K562 (cell line): ENCODE data around the gene NHS. TPM values are rescaled to one million over a fixed set of nuclear protein-coding genes. Genes with fewer than 3 reads are reported as not detected.

Source experiments
- ATAC-seq: fragments of 200-7000 bp; cut with Tn5 transposase; 3 replicates; pipeline ENCODE4 v1.9.1; 2020; ENCODE audit warnings: moderate library complexity
- BruUV-seq: library from RNA; stranded (reverse); fragments of 400-500 nt; replicated peaks from 2 replicates; lab custom pipeline; 2021; lab: Mats Ljungman, UMichigan
- CTCF ChIA-PET: fragments of 300-600 bp; formaldehyde crosslinking; extraction: SDS; loops from one replicate; lab custom pipeline; 2021; ENCODE audit warnings: low intra/inter-chr PET ratio; lab: Yijun Ruan, JAX
- POLR2A ChIA-PET: fragments of 300-600, 350-650 bp; sonication (Branson Sonifier 250); formaldehyde crosslinking; extraction: SDS; loops from one replicate; lab custom pipeline; 2021; ENCODE audit warnings: antibody characterized with exemption, inconsistent platforms; lab: Yijun Ruan, JAX
- DNase-seq, 4 experiments: peaks; one replicate each; pipeline versions ENCODE4 v3.0.0 to v3.0.0-alpha.2; 2011 to 2018; ENCODE audit warnings: low spot score in 3 of 4, mixed read lengths in 3 of 4; ENCODE audit errors: extremely low read depth in 1 of 4
- FAIRE-seq: peaks from 2 replicates; lab custom pipeline; 2011; peaks lifted over from hg19 to GRCh38; lab: Jason Lieb, UNC
- H2AFZ ChIP-seq: 2 replicates; pipeline ENCODE4 v1.6.0; 2011; ENCODE audit warnings: low read depth, low read length, control low read depth, inconsistent platforms
- H3K27ac ChIP-seq: fragments of 200-600 bp; 3 replicates; pipeline ENCODE4 v1.8.0; 2011; ENCODE audit warnings: low read depth, mild to moderate bottlenecking, control low read depth, inconsistent platforms, low read length, moderate library complexity, mixed read lengths; ENCODE audit errors: extremely low read depth
- H3K27me3 ChIP-seq, 2 experiments: fragments of 300-600 bp in 1 of 2; 2 replicates in 1 of 2; 3 replicates in 1 of 2; pipeline versions ENCODE4 v1.6.0 to v1.8.0; 2011; ENCODE audit warnings: inconsistent platforms in 2 of 2, low read length in 2 of 2, mild to moderate bottlenecking in 1 of 2, mixed read lengths in 1 of 2, moderate library complexity in 1 of 2; ENCODE audit not compliant: control insufficient read depth in 2 of 2, insufficient read depth in 2 of 2
- H3K36me3 ChIP-seq: fragments of 300-600 bp; 3 replicates; pipeline ENCODE4 v1.8.0; 2011; ENCODE audit warnings: mild to moderate bottlenecking, low read length, inconsistent platforms; ENCODE audit not compliant: control insufficient read depth, insufficient read depth
- H3K4me1 ChIP-seq, 2 experiments: fragments of 200-600 bp in 1 of 2; replicated peaks in 1 of 2; 2 replicates in 1 of 2; 3 replicates in 1 of 2; pipeline versions ENCODE4 v1.5.1 to v1.8.0; 2011; ENCODE audit warnings: inconsistent platforms in 2 of 2, low read length in 2 of 2, mild to moderate bottlenecking in 1 of 2, mixed read lengths in 1 of 2, moderate library complexity in 1 of 2; ENCODE audit not compliant: control insufficient read depth in 2 of 2, insufficient read depth in 2 of 2
- H3K4me2 ChIP-seq: 2 replicates; pipeline ENCODE4 v1.6.1; 2011; ENCODE audit warnings: low read length, control low read depth, inconsistent platforms, mixed read lengths; ENCODE audit not compliant: insufficient read depth
- H3K4me3 ChIP-seq: fragments of 200-600 bp; sonication (generic), shearing (Covaris generic); 2 replicates; pipeline ENCODE4 v1.5.1; 2016; ENCODE audit warnings: control low read depth, inconsistent platforms
- H3K79me2 ChIP-seq: fragments of 200-600 bp; 3 replicates; pipeline ENCODE4 v1.8.0; 2011; ENCODE audit warnings: low read length, inconsistent platforms; ENCODE audit not compliant: control insufficient read depth, insufficient read depth
- H3K9ac ChIP-seq, 2 experiments: 2 replicates each; pipeline versions ENCODE4 v1.6.0 to v1.6.1; 2011; ENCODE audit warnings: low read depth in 2 of 2, low read length in 2 of 2, control low read depth in 1 of 2, inconsistent platforms in 1 of 2, mild to moderate bottlenecking in 1 of 2, mixed read lengths in 1 of 2; ENCODE audit not compliant: insufficient read depth in 1 of 2
- H3K9me1 ChIP-seq: one replicate; pipeline ENCODE4 v1.6.0; 2011; ENCODE audit warnings: inconsistent platforms, mild to moderate bottlenecking, low read length, moderate library complexity; ENCODE audit not compliant: control insufficient read depth, insufficient read depth
- H3K9me3 ChIP-seq: replicated peaks from 2 replicates; pipeline ENCODE4 v1.5.1; 2011; ENCODE audit warnings: low read depth, low read length, inconsistent platforms; ENCODE audit not compliant: control insufficient read depth, insufficient read depth
- H4K20me1 ChIP-seq: replicated peaks from 2 replicates; pipeline ENCODE4 v1.6.1; 2011; ENCODE audit warnings: low read length, inconsistent platforms, mixed read lengths; ENCODE audit not compliant: control insufficient read depth, insufficient read depth
- ARID1B ChIP-seq: fragments of 450-650 bp; IDR thresholded peaks from 2 replicates; pipeline ENCODE4 v1.6.1; 2016; ENCODE audit warnings: antibody characterized with exemption, mild to moderate bottlenecking, inconsistent platforms
- CBX1 ChIP-seq: sonication (generic); IDR thresholded peaks from 2 replicates; pipeline ENCODE4 v1.6.1; 2016; ENCODE audit warnings: antibody characterized with exemption, low read depth, mild to moderate bottlenecking
- FOXP1 ChIP-seq: sonication (generic); formaldehyde crosslinking; IDR thresholded peaks from 2 replicates; pipeline ENCODE4 v1.8.0; 2022; ENCODE audit warnings: mild to moderate bottlenecking, missing genetic modification reagents
- GTF3C2 ChIP-seq: IDR thresholded peaks from 3 replicates; pipeline ENCODE4 v1.6.1; 2011; ENCODE audit warnings: borderline replicate concordance, mild to moderate bottlenecking, moderate library complexity; ENCODE audit not compliant: insufficient read length; ENCODE audit errors: extremely low read depth
- MCM2 ChIP-seq: fragments of 450-650 bp; IDR thresholded peaks from 2 replicates; pipeline ENCODE4 v1.6.1; 2017; ENCODE audit warnings: low read depth, mild to moderate bottlenecking
- MCM5 ChIP-seq: fragments of 450-650 bp; IDR thresholded peaks from 2 replicates; pipeline ENCODE4 v1.6.1; 2016; ENCODE audit warnings: low read depth
- MITF ChIP-seq: IDR thresholded peaks from 2 replicates; pipeline ENCODE4 v1.6.1; 2014; ENCODE audit warnings: antibody characterized with exemption
- MTA1 ChIP-seq: fragments of 450-650 bp; IDR thresholded peaks from 2 replicates; pipeline ENCODE4 v1.6.1; 2017; ENCODE audit warnings: borderline replicate concordance
- OTX1 ChIP-seq: fragments of 450-650 bp; formaldehyde crosslinking; IDR thresholded peaks from 2 replicates; pipeline ENCODE4 v1.4.0; 2022; ENCODE audit warnings: mild to moderate bottlenecking
- RBM17 ChIP-seq: fragments of 200-400 bp; formaldehyde crosslinking; IDR thresholded peaks from 2 replicates; pipeline ENCODE4 v1.6.1; 2017; ENCODE audit warnings: low read depth, mild to moderate bottlenecking, low read length, borderline replicate concordance
- SMAD1 ChIP-seq: fragments of 150-350 bp; IDR thresholded peaks from 2 replicates; pipeline ENCODE4 v1.6.1; 2014; ENCODE audit warnings: low read length, low read depth; ENCODE audit not compliant: partially characterized antibody
- STAG1 ChIP-seq: sonication (generic); formaldehyde crosslinking; IDR thresholded peaks from 2 replicates; pipeline ENCODE4 v1.5.0; 2020; ENCODE audit warnings: missing genetic modification reagents, borderline replicate concordance
- SUPT5H ChIP-seq: fragments of 450-650 bp; IDR thresholded peaks from 2 replicates; pipeline ENCODE4 v1.6.1; 2016
- YY1 ChIP-seq, 3 experiments: IDR thresholded peaks; 2 replicates each; pipeline ENCODE4 v1.6.1; 2011; ENCODE audit warnings: low read length in 2 of 3, mild to moderate bottlenecking in 2 of 3, moderate library complexity in 2 of 3, borderline replicate concordance in 1 of 3, control low read depth in 1 of 3, low read depth in 1 of 3; ENCODE audit not compliant: insufficient read depth in 3 of 3, insufficient replicate concordance in 2 of 3, control insufficient read depth in 1 of 3, insufficient read length in 1 of 3; ENCODE audit errors: extremely low read depth in 1 of 3
- ZBTB1 ChIP-seq: sonication (generic); formaldehyde crosslinking; IDR thresholded peaks from 2 replicates; pipeline ENCODE4 v1.8.1; 2023; ENCODE audit warnings: missing genetic modification reagents, low read depth, mild to moderate bottlenecking, borderline replicate concordance
- ZNF175 ChIP-seq: fragments of 200-800 bp; sonication (Bioruptor generic); IDR thresholded peaks from 2 replicates; pipeline ENCODE4 v1.6.1; 2016; ENCODE audit warnings: low read depth, mild to moderate bottlenecking, missing genetic modification characterization, missing compliant biosample characterization
- ZNF197 ChIP-seq: fragments of 200-800 bp; sonication (Bioruptor generic); IDR thresholded peaks from 2 replicates; pipeline ENCODE4 v1.6.1; 2016; ENCODE audit warnings: low read depth, missing genetic modification characterization, missing compliant biosample characterization
- ZNF311 ChIP-seq: fragments of 250-450 bp; sonication (Bioruptor Pico); IDR thresholded peaks from 2 replicates; pipeline ENCODE4 v1.4.0; 2020; ENCODE audit warnings: mild to moderate bottlenecking, moderate library complexity
- WGBS: fragments of 100-300 bp; shearing (Covaris generic); methylation state at CpG from one replicate; pipeline ENCODE4 v1.1.6; 2016; ENCODE audit warnings: low coverage, mixed read lengths; ENCODE audit not compliant: insufficient coverage; ENCODE audit errors: missing lambda C conversion rate; 5-methylcytosine and 5-hydroxymethylcytosine counted together
- in situ Hi-C: fragments of 300-500 bp; cut with MboI; formaldehyde crosslinking; loops from 4 replicates; pipeline ENCODE4 v1.15.0; 2018; ENCODE audit warnings: inconsistent platforms, mixed read lengths
- intact Hi-C: fragments of 100-400 bp; cut with micrococcal nuclease; formaldehyde crosslinking; loops from 2 replicates; pipeline ENCODE4 v1.14.2; 2022
- polyA plus RNA-seq, 8 experiments: library from polyadenylated mRNA; depleted of rRNA in 4 of 8; stranded (reverse) in 5 of 8; unstranded in 3 of 8; fragments of >200 nt; fragmentation: Nextera tagmentation in 2 of 8; fragmentation: Illumina TruSeq in 1 of 8; extraction: Ambion mirVana in 2 of 8; extraction: Trizol in 1 of 8; gene quantifications; 2 replicates each; pipeline versions ENCODE4 v1.2.1 to v1.2.3, GENCODE V29; 2011 to 2014; ENCODE audit warnings: inconsistent platforms in 1 of 8, missing spikeins in 1 of 8
- total RNA-seq, 7 experiments: library from RNA; depleted of rRNA in 6 of 7; stranded (reverse); fragments of >200 nt in 6 of 7; fragmentation: Illumina TruSeq in 2 of 7; extraction: Trizol in 2 of 7; gene quantifications; 2 replicates each; pipeline versions ENCODE4 v1.2.1 to v1.2.3, GENCODE V29; 2011 to 2021; ENCODE audit warnings: low replicate concordance in 1 of 7

NHS gene
- total and polyA plus RNA-seq, 9 of the 15 experiments (the other 6 are each of a cell fraction or from before 2014, with no cell fraction given) = 0.02 TPM; not detected in 8

GRCh38 chrX:17370191-17370590 is 4.8 kb upstream of the NHS start:
- no peak overlapping the region for H3K4me2 ChIP-seq
- H3K9me3 ChIP-seq = no peaks in the 10 kb centered on the region
- no peak overlapping the region for H3K4me3 ChIP-seq
- H3K27ac ChIP-seq = no peak overlapping the region
- in situ Hi-C loops = no loop called here
- no peaks in the 10 kb centered on the region; the same call in 1 of the 2 replicates for H4K20me1 ChIP-seq
- FAIRE-seq (no peak), ATAC-seq (no peak), DNase-seq (no peak)
- no peak overlapping the region for H3K9ac ChIP-seq
- H3K9me1 ChIP-seq = no peaks in the 10 kb centered on the region
- H3K27me3 ChIP-seq = no peaks in the 10 kb centered on the region
- CTCF ChIA-PET = no interaction called here
- H3K4me1 ChIP-seq = no peaks in the 10 kb centered on the region
- H3K36me3 ChIP-seq = no peaks in the 10 kb centered on the region
- 1% methylated on average over 9 of the region's 9 CpGs for WGBS
- H2AFZ ChIP-seq = no peak overlapping the region
- TF ChIP-seq ZNF311 (no peak), SMAD1 (no peak), ZNF197 (CRISPR knock-in tag) (no peak), ARID1B (no peak), ZBTB1 (CRISPR knock-in tag) (no peak), OTX1 (CRISPR knock-in tag) (no peak), FOXP1 (CRISPR knock-in tag) (no peak), SUPT5H (no peak), MCM2 (no peak), MCM5 (no peak), STAG1 (CRISPR knock-in tag) (no peak), MTA1 (no peak), YY1 (IDR thresholded peaks at IDR 0.05; ENCODE audit: borderline replicate concordance in 1 of 3, control insufficient read depth in 1 of 3, extremely low read depth in 1 of 3, insufficient read depth in 3 of 3, insufficient read length in 1 of 3, insufficient replicate concordance in 2 of 3, low read depth in 1 of 3, low read length in 2 of 3) (no peak), RBM17 (no peak), MITF (no peak), CBX1 (no peak), GTF3C2 (no peak), ZNF175 (CRISPR knock-in tag) (no peak)
- POLR2A ChIA-PET = interaction anchor here (0.6 kb wide), 1 partner anchor 214 kb away, joined by 4 read pairs; no protein-coding TSS in a partner anchor
- intact Hi-C loops = no loop called here
- no TSS peak for BruUV-seq
- no peaks in the 10 kb centered on the region for H3K79me2 ChIP-seq
